ENCODE measurements around the gene MAN1A1. TPM values are rescaled to one million over a fixed set of nuclear protein-coding genes. Genes with fewer than 3 reads are reported as not detected.

Gene MAN1A1
- total and polyA plus RNA-seq, 2 of the 4 experiments (the other 2 are of a cell fraction), result 5.9 to 6.4 TPM

DNA sequence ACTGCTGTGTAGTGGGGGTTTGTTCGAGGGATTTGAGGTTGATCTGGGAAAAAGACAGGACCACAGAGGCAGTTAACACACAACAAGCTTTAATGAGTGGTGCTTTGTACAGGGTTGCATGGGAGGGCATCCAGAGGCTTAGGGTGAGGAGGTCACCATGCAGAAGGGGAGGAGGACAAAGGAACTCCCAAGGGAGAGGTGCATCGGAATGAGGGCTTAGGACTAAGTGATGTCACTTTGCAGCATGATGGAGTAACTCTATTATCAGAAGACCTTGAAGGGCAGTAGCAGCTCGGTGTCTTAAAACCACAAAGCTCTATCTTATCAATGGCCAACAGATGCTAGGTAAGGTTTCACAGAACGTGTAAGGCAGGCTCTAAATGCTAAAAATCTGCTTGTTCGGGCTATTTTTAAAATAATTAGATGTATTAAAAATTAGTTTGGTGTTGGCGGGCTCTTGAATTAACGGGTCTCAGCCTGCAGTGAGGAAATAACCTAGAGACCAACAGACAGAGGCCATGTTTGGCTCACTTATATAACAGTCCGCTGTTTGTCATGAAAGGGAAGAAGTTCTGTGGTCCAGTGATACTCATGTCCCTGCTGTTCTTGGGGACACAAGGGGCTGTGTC lies 37.9 kb downstream of the MAN1A1 start:
- Histone ChIP-seq H3K9ac (ENCODE audit: low read depth, low read length) (no peak overlapping the region), H2BK120ac (ENCODE audit: low read depth, low read length) (no peak overlapping the region), H2AFZ (replicated peaks; ENCODE audit: low read length, poor library complexity) (no peak overlapping the region), H3K4me3 (ENCODE audit: insufficient read depth, low read depth, low read length) (no peak overlapping the region), H4K8ac (ENCODE audit: low read depth in 2 of 2, low read length in 2 of 2) (no peak overlapping the region), H2AK9ac (replicated peaks; ENCODE audit: low read depth, low read length, poor library complexity) (no peak overlapping the region), H3K23ac (ENCODE audit: low read depth, low read length) (no peak overlapping the region), H4K5ac (ENCODE audit: low read depth, low read length) (no peak overlapping the region), H3K36me3 (ENCODE audit: control insufficient read depth, insufficient read depth, low read length) (peaks cover under 1% of the 10 kb centered on the region; the same call in 1 of the 2 replicates), H3K79me1 (ENCODE audit: low read depth in 1 of 2, low read length in 2 of 2) (no peaks in the 10 kb centered on the region; a peak in 1 of 4 replicates), H3K14ac (replicated peaks; ENCODE audit: low read depth, low read length) (no peak overlapping the region), H3K4me2 (ENCODE audit: low read depth, low read length) (no peak overlapping the region), H4K91ac (ENCODE audit: insufficient read depth, low read depth, low read length) (no peak overlapping the region; the same call in 1 of the 2 replicates), H3K27ac (ENCODE audit: insufficient read depth, low read length) (no peak overlapping the region), H2BK15ac (ENCODE audit: low read depth, low read length) (no peak overlapping the region), H3K4me1 (ENCODE audit: control insufficient read depth, insufficient read depth, low read length) (peaks cover 4% of the 10 kb centered on the region), H3K27me3 (ENCODE audit: control insufficient read depth, insufficient read depth, low read length) (no peaks in the 10 kb centered on the region), H2BK20ac (ENCODE audit: low read depth, low read length) (no peak overlapping the region), H4K20me1 (ENCODE audit: insufficient read depth, low read length) (no peaks in the 10 kb centered on the region), H3K18ac (ENCODE audit: low read depth, low read length) (no peak overlapping the region), H2BK5ac (ENCODE audit: low read depth, low read length, poor library complexity, severe bottlenecking) (no peak overlapping the region), H3K9me3 (ENCODE audit: control insufficient read depth, insufficient read depth, low read length) (no peaks in the 10 kb centered on the region), H3K56ac (ENCODE audit: extremely low read depth, insufficient read depth, low read length) (no peak overlapping the region), H3K4ac (ENCODE audit: low read depth, low read length) (no peak overlapping the region), H2AK5ac (ENCODE audit: low read depth, low read length) (no peak overlapping the region), H3K9me1 (ENCODE audit: insufficient read depth, low read length) (peaks cover 5% of the 10 kb centered on the region; the same call in 1 of the 2 replicates)
- DNase-seq (no peak), ATAC-seq (ENCODE audit: low read depth) (no peak)
- BruUV-seq (replicated peaks), result no TSS peak
- no CpG with 5 or more reads among the region's 8 CpGs for WGBS, 2 experiments (ENCODE audit: extremely low coverage in 2 of 2, insufficient read length in 1 of 2)
- dilution Hi-C loops (cut with HindIII; ENCODE audit: low sequenced_read_pairs, unreplicated experiment) (no loop called here), in situ Hi-C loops (cut with MboI; ENCODE audit: low sequenced_read_pairs) (no loop called here), intact Hi-C loops (cut with micrococcal nuclease) (loop anchor here (1.0 kb wide), 1 partner anchor 130 kb away; no protein-coding TSS in a partner anchor)
- ChIA-PET POLR2A (ENCODE audit: unreplicated experiment) (no interaction called here), CTCF (interaction anchor here (0.9 kb wide), 1 partner anchor 35 kb away, joined by 3 read pairs; no protein-coding TSS in a partner anchor)
- TF ChIP-seq BHLHE40 (IDR thresholded peaks at IDR 0.05; ENCODE audit: low read depth, low read length) (no peak), NFE2L2 (IDR thresholded peaks at IDR 0.05; ENCODE audit: low read depth, low read length) (no peak), CHD1 (IDR thresholded peaks at IDR 0.05; ENCODE audit: low read depth, low read length) (no peak), SMC3 (IDR thresholded peaks at IDR 0.05; ENCODE audit: low read depth, low read length) (no peak), MAZ (IDR thresholded peaks at IDR 0.05; ENCODE audit: borderline replicate concordance, low read depth, low read length) (no peak), RAD21 (IDR thresholded peaks at IDR 0.05; ENCODE audit: low read length) (no peak), RCOR1 (IDR thresholded peaks at IDR 0.05; ENCODE audit: insufficient replicate concordance, low read length) (no peak), FOS (IDR thresholded peaks at IDR 0.05; ENCODE audit: low read depth, low read length) (no peak), RFX5 (IDR thresholded peaks at IDR 0.05; ENCODE audit: low read depth, low read length) (no peak), POLR2A (IDR thresholded peaks at IDR 0.05; ENCODE audit: low read depth, low read length) (no peak), MXI1 (IDR thresholded peaks at IDR 0.05; ENCODE audit: borderline replicate concordance, low read depth, low read length) (no peak)
- TF ChIP-seq, protein P1, sequence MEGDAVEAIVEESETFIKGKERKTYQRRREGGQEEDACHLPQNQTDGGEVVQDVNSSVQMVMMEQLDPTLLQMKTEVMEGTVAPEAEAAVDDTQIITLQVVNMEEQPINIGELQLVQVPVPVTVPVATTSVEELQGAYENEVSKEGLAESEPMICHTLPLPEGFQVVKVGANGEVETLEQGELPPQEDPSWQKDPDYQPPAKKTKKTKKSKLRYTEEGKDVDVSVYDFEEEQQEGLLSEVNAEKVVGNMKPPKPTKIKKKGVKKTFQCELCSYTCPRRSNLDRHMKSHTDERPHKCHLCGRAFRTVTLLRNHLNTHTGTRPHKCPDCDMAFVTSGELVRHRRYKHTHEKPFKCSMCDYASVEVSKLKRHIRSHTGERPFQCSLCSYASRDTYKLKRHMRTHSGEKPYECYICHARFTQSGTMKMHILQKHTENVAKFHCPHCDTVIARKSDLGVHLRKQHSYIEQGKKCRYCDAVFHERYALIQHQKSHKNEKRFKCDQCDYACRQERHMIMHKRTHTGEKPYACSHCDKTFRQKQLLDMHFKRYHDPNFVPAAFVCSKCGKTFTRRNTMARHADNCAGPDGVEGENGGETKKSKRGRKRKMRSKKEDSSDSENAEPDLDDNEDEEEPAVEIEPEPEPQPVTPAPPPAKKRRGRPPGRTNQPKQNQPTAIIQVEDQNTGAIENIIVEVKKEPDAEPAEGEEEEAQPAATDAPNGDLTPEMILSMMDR (conservative IDR thresholded peaks at IDR 0.05; ENCODE audit: low read depth, low read length), result no peak
- TF ChIP-seq, protein P2, sequence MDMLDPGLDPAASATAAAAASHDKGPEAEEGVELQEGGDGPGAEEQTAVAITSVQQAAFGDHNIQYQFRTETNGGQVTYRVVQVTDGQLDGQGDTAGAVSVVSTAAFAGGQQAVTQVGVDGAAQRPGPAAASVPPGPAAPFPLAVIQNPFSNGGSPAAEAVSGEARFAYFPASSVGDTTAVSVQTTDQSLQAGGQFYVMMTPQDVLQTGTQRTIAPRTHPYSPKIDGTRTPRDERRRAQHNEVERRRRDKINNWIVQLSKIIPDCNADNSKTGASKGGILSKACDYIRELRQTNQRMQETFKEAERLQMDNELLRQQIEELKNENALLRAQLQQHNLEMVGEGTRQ (IDR thresholded peaks at IDR 0.05; ENCODE audit: low read depth, low read length), result no peak
